Measurements from ENCODE around the gene SV2B. TPM values are rescaled to one million over a fixed set of nuclear protein-coding genes. Genes with fewer than 3 reads are reported as not detected.

SV2B gene
- total and polyA plus RNA-seq, 9 of the 15 experiments (the other 6 are each of a cell fraction or from before 2014, with no cell fraction given): 0.01 to 0.25 (median 0.11) TPM

- H4K20me1 ChIP-seq (replicated peaks; ENCODE audit: control insufficient read depth, insufficient read depth, low read length): no peaks in the 10 kb centered on the region
- 0% methylated on average over 4 of the region's 4 CpGs for WGBS (ENCODE audit: insufficient coverage, low coverage, missing lambda C conversion rate)
- H3K9ac ChIP-seq (ENCODE audit: insufficient read depth in 1 of 2, low read depth in 2 of 2, low read length in 2 of 2): no peak overlapping the region
- H3K27ac ChIP-seq (ENCODE audit: extremely low read depth, low read depth, low read length): no peak overlapping the region
- DNase-seq (ENCODE audit: extremely low read depth in 1 of 4, low spot score in 3 of 4): no peak
- TF ChIP-seq RBM39 (optimal IDR thresholded peaks at IDR 0.05; ENCODE audit: low read depth, low read length): no peak
- no peaks in the 10 kb centered on the region for H3K9me3 ChIP-seq (replicated peaks; ENCODE audit: control insufficient read depth, insufficient read depth, low read depth, low read length)
- H2AFZ ChIP-seq (ENCODE audit: low read depth, low read length): no peak overlapping the region
- no peaks in the 10 kb centered on the region for H3K9me1 ChIP-seq (ENCODE audit: control insufficient read depth, insufficient read depth, low read length)
- no peak overlapping the region for H3K4me2 ChIP-seq (ENCODE audit: insufficient read depth, low read length)
- peaks cover 0 to 1% of the 10 kb centered on the region in 2 experiments; a peak in 1 of 5 replicates for H3K27me3 ChIP-seq (ENCODE audit: control insufficient read depth in 2 of 2, insufficient read depth in 2 of 2, low read length in 2 of 2)
- intact Hi-C loops (cut with micrococcal nuclease) (no loop called here), in situ Hi-C loops (cut with MboI) (no loop called here)
- no peak for ATAC-seq
- no peaks in the 10 kb centered on the region for H3K79me2 ChIP-seq (ENCODE audit: control insufficient read depth, insufficient read depth, low read length)
- no peak for FAIRE-seq
- no peaks in the 10 kb centered on the region for H3K36me3 ChIP-seq (ENCODE audit: control insufficient read depth, insufficient read depth, low read length)
- H3K4me1 ChIP-seq (replicated peaks in 1 of 2; ENCODE audit: control insufficient read depth in 2 of 2, insufficient read depth in 2 of 2, low read length in 2 of 2): no peaks in the 10 kb centered on the region; a peak in 1 of 5 replicates
- CTCF ChIA-PET (ENCODE audit: low intra/inter-chr PET ratio): no interaction called here
- POLR2A ChIA-PET: no interaction called here
- H3K4me3 ChIP-seq: no peak overlapping the region
- no TSS peak for BruUV-seq (replicated peaks)
Observed at GRCh38 chr15:91281947-91282346, 181.9 kb downstream of the SV2B start.

GRCh38 chr15:91282486-91282885 lies 182.4 kb downstream of the SV2B start:
- ChIA-PET CTCF (ENCODE audit: low intra/inter-chr PET ratio) (no interaction called here), POLR2A (no interaction called here)
- DNase-seq (ENCODE audit: extremely low read depth in 1 of 4, low spot score in 3 of 4) (no peak), ATAC-seq (no peak), FAIRE-seq (no peak)
- intact Hi-C loops (cut with micrococcal nuclease): no loop called here
- Histone ChIP-seq H3K4me3 (no peak overlapping the region), H3K36me3 (ENCODE audit: control insufficient read depth, insufficient read depth, low read length) (no peaks in the 10 kb centered on the region), H3K9me3 (replicated peaks; ENCODE audit: control insufficient read depth, insufficient read depth, low read depth, low read length) (no peaks in the 10 kb centered on the region), H3K79me2 (ENCODE audit: control insufficient read depth, insufficient read depth, low read length) (no peaks in the 10 kb centered on the region), H3K27ac (ENCODE audit: extremely low read depth, low read depth, low read length) (no peak overlapping the region), H3K4me2 (ENCODE audit: insufficient read depth, low read length) (no peak overlapping the region), H3K9ac (ENCODE audit: insufficient read depth in 1 of 2, low read depth in 2 of 2, low read length in 2 of 2) (no peak overlapping the region), H3K9me1 (ENCODE audit: control insufficient read depth, insufficient read depth, low read length) (no peaks in the 10 kb centered on the region), H4K20me1 (replicated peaks; ENCODE audit: control insufficient read depth, insufficient read depth, low read length) (no peaks in the 10 kb centered on the region), H2AFZ (ENCODE audit: low read depth, low read length) (no peak overlapping the region), H3K27me3 (ENCODE audit: control insufficient read depth in 2 of 2, insufficient read depth in 2 of 2, low read length in 2 of 2) (peaks cover 1 to 7% of the 10 kb centered on the region in 2 experiments; a peak in 2 of 5 replicates), H3K4me1 (replicated peaks in 1 of 2; ENCODE audit: control insufficient read depth in 2 of 2, insufficient read depth in 2 of 2, low read length in 2 of 2) (no peaks in the 10 kb centered on the region; a peak in 1 of 5 replicates)
- BruUV-seq (replicated peaks): no TSS peak
- WGBS (ENCODE audit: insufficient coverage, low coverage, missing lambda C conversion rate): 9% methylated on average over 1 of the region's 1 CpG
- in situ Hi-C loops (cut with MboI): no loop called here
- TF ChIP-seq NELFE (IDR thresholded peaks at IDR 0.05; ENCODE audit: insufficient read depth, insufficient read length): no peak
- TF ChIP-seq ZNF146 (CRISPR knock-in tag; IDR thresholded peaks at IDR 0.05; ENCODE audit: unreplicated experiment): no peak
- TF ChIP-seq TFAM (CRISPR knock-in tag; conservative IDR thresholded peaks at IDR 0.05): no peak
- TF ChIP-seq CAMTA2 (CRISPR knock-in tag; conservative IDR thresholded peaks at IDR 0.05): no peak
- TF ChIP-seq TRIM25 (IDR thresholded peaks at IDR 0.05; ENCODE audit: borderline replicate concordance): no peak
- no peak for TF ChIP-seq ZNF609 (CRISPR knock-in tag; IDR thresholded peaks at IDR 0.05; ENCODE audit: borderline replicate concordance)
- no peak for TF ChIP-seq MIER1 (IDR thresholded peaks at IDR 0.05; ENCODE audit: low read depth)
- TF ChIP-seq SMARCA4 (IDR thresholded peaks at IDR 0.05): no peak
- TF ChIP-seq CBFA2T2 (conservative IDR thresholded peaks at IDR 0.05): no peak

Measured in K562 (cell line).